Activated T-cell treated with anti-CD3 and anti-CD28 coated beads, Interleukin-2, amount 50 U/mL, for 72 hours (primary cell): ENCODE results near the gene TTYH3. TPM values are rescaled to one million over a fixed set of nuclear protein-coding genes. Genes with fewer than 3 reads are reported as not detected.
"Not testable (repeated sequence)": the region's sequence is repeated elsewhere in the genome, so short reads cannot be mapped to it uniquely, and the experiment has no call there.

Experiments
- ATAC-seq, 2 donors: fragments of 150-1000 bp; cut with Tn5 transposase; replicated peaks in 1 of 2; 2 replicates each; pipeline ENCODE4 v1.10.0; 2021; ENCODE audit warnings: moderate library complexity in 2 of 2, mild to moderate bottlenecking in 1 of 2
- DNase-seq, 2 donors: peaks; one replicate each; pipeline ENCODE4 v3.0.0; 2021 to 2022; ENCODE audit warnings: mixed read lengths in 1 of 2
- H3K27ac Mint-ChIP-seq: one replicate; pipeline ENCODE4 v1.8.0; 2022; ENCODE audit warnings: mild to moderate bottlenecking, moderate library complexity, mixed read lengths
- H3K27me3 Mint-ChIP-seq: one replicate; pipeline ENCODE4 v1.8.0; 2022; ENCODE audit warnings: low read depth, mixed read lengths
- H3K36me3 Mint-ChIP-seq, 2 donors: one replicate each; pipeline ENCODE4 v1.8.0; 2022; ENCODE audit warnings: mixed read lengths in 2 of 2, mild to moderate bottlenecking in 1 of 2; ENCODE audit not compliant: insufficient read depth in 2 of 2
- H3K4me1 Mint-ChIP-seq: one replicate; pipeline ENCODE4 v1.8.0; 2022; ENCODE audit warnings: low read depth, mixed read lengths
- H3K4me3 Mint-ChIP-seq, 2 donors: one replicate each; pipeline ENCODE4 v1.8.0; 2022; ENCODE audit warnings: mild to moderate bottlenecking in 2 of 2, mixed read lengths in 2 of 2, moderate library complexity in 2 of 2
- H3K9me3 Mint-ChIP-seq, 2 donors: one replicate each; pipeline ENCODE4 v1.8.0; 2022; ENCODE audit warnings: mixed read lengths in 2 of 2
- total RNA-seq, 2 donors: library from RNA; stranded (reverse); gene quantifications; one replicate each; pipeline ENCODE4 v1.2.3, GENCODE V29; 2022

The TTYH3 gene
- total RNA-seq, 2 donors from 2014 or later, result 30.0 to 36.4 TPM

DNA sequence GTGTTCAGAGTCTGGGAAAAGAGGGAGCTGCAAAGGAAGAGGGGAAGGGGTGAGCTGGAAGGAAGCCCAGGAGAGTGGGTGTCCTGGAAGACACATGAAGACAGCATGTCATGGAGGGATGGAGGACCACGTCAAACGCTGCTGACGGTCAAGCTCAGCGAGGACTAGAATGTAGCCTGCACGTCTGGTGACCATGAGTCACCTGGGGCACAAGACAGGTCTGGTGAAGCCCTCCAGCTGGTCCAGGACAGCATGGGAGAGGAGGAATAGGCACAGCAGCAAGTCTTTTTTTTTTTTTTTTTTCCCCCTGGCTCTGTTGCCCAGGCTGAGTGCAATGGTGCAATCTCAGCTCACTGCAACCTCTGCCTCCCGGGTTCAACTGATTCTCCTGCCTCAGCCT is 36.6 kb downstream of the TTYH3 start:
- no peak overlapping the region for H3K27ac Mint-ChIP-seq
- H3K4me1 Mint-ChIP-seq, result peaks cover 6% of the 10 kb centered on the region
- DNase-seq (no peak), ATAC-seq (no peak)
- H3K4me3 Mint-ChIP-seq, result no peak overlapping the region
- H3K27me3 Mint-ChIP-seq, result peaks cover 16% of the 10 kb centered on the region
- no peaks in the 10 kb centered on the region for H3K9me3 Mint-ChIP-seq
- no peaks in the 10 kb centered on the region for H3K36me3 Mint-ChIP-seq

DNA sequence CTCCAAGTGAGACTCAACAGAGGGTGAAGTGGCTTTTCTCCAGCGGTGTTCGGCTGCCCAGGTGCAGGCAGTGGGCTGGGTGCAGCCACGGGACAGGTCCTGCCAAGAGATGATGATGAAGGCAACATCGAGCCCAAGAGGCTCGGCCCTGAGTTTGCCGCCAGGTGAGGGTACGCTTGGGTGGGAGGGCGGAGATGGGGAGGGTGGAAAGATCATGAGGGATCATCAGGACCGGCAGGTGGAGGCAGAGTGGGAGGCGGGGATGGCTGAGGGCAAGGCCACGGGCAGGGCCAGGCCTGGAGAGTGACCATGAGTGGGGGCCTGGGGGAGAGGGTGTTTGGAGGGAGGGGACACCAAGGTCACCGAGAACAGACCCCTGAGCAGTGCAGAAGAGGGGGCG is 38.4 kb downstream of the TTYH3 start:
- Mint-ChIP-seq H3K36me3 (no peaks in the 10 kb centered on the region), H3K4me3 (no peak overlapping the region), H3K27ac (no peak overlapping the region), H3K27me3 (peaks cover 16% of the 10 kb centered on the region), H3K4me1 (peaks cover 6% of the 10 kb centered on the region), H3K9me3 (peaks cover 0 to 2% of the 10 kb centered on the region in 2 donors)
- no peak for DNase-seq
- no peak for ATAC-seq

DNA sequence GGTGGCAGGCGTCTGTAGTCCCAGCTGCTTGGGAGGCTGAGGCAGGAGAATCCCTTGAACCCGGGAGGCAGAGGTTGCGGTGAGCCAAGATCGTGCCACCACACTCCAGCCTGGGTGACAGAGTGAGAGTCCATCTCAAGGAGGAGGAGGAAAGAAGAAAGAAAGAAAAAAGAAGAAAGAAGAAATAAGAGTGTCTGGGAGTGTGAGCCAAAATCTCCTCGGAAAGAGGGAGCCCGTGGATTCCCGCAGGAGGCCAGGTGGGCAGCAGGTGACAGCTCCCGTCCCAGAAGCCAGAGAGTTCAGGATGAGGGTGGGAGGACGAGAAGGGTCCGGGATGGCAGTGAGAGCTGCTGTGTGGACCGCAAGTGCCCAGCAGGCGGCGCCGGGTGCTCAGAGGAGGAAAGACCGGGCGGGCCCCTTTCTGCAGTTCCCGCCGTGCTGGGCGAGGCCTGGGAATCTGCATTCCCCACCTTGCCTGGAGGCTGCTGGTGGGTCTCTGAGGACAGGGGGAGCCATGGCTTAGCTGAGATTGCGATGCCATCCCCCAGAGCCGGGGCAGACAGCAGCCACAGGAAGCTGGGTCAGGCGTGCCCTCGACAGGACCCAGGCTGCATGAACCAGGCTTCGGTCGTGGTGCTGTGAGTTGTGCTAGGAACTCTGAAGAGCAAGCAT is 39.1 kb downstream of the TTYH3 start:
- Mint-ChIP-seq H3K9me3 (peaks cover 0 to 2% of the 10 kb centered on the region in 2 donors), H3K27me3 (peaks cover 16% of the 10 kb centered on the region), H3K36me3 (no peaks in the 10 kb centered on the region), H3K27ac (peak overlapping the region; percentile 84), H3K4me3 (peak overlapping the region in 1 of 2 donors; percentile 10), H3K4me1 (peaks cover 6% of the 10 kb centered on the region)
- ATAC-seq (peak; percentile 84 to 89), DNase-seq (peak; percentile 75 to 76)

DNA sequence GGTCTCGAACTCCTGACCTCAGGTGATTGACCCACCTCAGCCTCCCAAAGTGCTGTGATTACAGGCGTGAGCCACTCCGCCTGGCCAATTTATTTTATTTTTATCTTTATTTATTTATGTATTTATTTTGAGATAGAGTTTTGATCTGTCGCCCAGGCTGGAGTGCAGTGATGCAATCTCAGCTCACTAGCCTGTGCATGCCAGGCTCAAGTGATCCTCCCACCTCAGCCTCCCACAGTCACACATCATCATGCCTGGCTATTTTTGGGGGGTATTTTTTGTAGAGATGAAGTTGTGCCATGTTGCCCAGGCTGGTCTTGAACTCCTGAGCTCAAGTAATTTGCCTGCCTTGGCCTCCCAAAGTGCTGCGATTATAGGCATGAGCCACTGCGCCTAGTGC is 41.4 kb downstream of the TTYH3 start:
- not testable (repeated sequence) for H3K9me3 Mint-ChIP-seq, ATAC-seq, H3K36me3 Mint-ChIP-seq, DNase-seq, H3K27ac Mint-ChIP-seq, H3K4me1 Mint-ChIP-seq, H3K4me3 Mint-ChIP-seq
- H3K27me3 Mint-ChIP-seq, result peaks cover 10% of the 10 kb centered on the region

DNA sequence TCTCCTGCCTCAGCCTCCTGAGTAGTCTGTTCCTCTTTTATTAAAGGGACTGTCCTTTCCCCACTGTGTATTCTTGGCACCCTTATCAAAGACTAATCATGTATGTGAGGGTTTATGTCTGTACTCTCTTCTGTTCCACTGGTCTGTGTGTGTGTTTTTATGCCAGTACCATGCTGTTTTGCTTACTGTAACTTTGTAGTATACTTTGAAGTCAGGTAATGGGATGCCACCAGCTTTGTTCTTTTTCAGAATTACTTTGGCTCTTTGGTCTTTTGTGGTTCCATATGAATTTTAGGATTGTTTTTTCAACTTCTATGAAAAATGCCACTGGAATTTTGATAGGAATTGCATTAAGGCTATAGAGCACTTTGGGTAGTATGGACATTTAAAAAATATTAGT is 42.1 kb downstream of the TTYH3 start:
- H3K4me1 Mint-ChIP-seq, result peaks cover 6% of the 10 kb centered on the region
- no peak overlapping the region for H3K27ac Mint-ChIP-seq
- peaks cover 0 to 2% of the 10 kb centered on the region in 2 donors for H3K9me3 Mint-ChIP-seq
- peaks cover 7% of the 10 kb centered on the region for H3K27me3 Mint-ChIP-seq
- ATAC-seq (no peak), DNase-seq (no peak)
- H3K36me3 Mint-ChIP-seq, result no peaks in the 10 kb centered on the region
- H3K4me3 Mint-ChIP-seq, result no peak overlapping the region

DNA sequence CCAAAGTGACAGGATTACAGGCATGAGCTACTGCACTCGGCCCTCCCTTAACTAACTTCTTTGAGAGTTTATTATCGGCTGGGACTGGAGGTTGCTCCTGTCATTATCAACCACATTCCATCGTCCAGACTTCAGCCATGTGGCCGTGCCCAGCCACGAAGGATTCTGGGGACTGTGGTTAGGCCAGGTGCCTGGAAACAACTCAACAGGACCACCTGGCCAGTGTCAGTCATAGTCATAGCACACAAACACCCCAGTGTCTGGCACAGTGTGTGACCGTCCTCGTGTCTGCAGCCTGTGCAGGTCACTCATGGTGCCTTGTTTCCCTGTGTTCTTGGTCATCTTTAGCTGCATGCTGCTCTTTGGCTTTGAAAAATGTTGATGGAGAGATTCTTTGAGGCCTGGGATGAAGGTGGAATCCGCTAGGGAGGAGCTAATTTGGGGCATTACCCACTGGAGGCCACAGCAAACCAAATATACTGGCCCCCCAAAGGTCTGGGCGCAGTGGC is 43.5 kb downstream of the TTYH3 start:
- Mint-ChIP-seq H3K4me1 (peaks cover 6% of the 10 kb centered on the region), H3K4me3 (no peak overlapping the region), H3K36me3 (no peaks in the 10 kb centered on the region), H3K27me3 (peaks cover 6% of the 10 kb centered on the region), H3K9me3 (peaks cover 0 to 2% of the 10 kb centered on the region in 2 donors), H3K27ac (no peak overlapping the region)
- no peak for DNase-seq
- ATAC-seq, result no peak

DNA sequence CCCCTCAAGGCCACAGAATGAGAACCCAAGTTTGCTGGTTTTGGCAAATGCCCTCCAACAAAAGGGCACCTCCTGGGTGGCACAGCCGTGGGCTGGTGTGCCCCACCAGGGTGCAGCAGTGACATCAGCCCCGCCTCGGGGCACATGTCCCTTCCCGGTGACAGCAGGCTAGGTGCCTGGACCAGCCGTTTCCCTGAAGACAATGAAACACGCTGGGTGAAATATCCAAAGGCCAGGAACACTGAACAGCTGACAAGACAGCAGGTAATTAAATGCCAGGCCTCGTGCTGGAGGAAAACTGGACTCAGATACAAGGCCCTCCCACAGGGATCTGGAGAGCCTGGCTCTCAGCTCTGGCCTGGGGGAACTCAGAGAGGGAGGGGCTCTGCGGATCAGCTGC is 44.8 kb downstream of the TTYH3 start:
- not testable (repeated sequence) for DNase-seq, H3K36me3 Mint-ChIP-seq, H3K4me3 Mint-ChIP-seq, H3K27me3 Mint-ChIP-seq, H3K4me1 Mint-ChIP-seq, H3K9me3 Mint-ChIP-seq, ATAC-seq, H3K27ac Mint-ChIP-seq

DNA sequence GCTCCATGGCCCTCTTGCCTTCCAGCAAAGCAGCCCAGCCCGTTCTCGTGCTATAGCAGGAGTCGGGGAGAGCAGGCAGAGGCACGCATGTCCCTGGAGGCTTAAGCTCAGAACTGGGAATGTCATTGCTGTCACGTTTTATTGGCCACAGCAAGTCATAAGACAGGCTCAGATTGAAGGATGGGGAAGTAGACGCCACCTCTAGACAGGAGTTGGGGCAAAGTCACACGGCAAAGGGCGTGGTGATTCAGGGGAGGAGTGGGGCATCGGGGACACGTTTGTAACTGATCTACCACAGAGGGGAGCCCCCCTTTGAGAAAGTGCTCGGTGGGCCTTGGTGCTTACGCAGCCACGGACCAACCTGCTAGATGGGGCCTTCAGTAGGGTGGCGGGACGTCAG is 46.7 kb downstream of the TTYH3 start:
- not testable (repeated sequence) for H3K4me3 Mint-ChIP-seq, H3K27ac Mint-ChIP-seq, H3K4me1 Mint-ChIP-seq, ATAC-seq, H3K9me3 Mint-ChIP-seq, H3K36me3 Mint-ChIP-seq, DNase-seq
- H3K27me3 Mint-ChIP-seq, result peaks cover 13% of the 10 kb centered on the region

DNA sequence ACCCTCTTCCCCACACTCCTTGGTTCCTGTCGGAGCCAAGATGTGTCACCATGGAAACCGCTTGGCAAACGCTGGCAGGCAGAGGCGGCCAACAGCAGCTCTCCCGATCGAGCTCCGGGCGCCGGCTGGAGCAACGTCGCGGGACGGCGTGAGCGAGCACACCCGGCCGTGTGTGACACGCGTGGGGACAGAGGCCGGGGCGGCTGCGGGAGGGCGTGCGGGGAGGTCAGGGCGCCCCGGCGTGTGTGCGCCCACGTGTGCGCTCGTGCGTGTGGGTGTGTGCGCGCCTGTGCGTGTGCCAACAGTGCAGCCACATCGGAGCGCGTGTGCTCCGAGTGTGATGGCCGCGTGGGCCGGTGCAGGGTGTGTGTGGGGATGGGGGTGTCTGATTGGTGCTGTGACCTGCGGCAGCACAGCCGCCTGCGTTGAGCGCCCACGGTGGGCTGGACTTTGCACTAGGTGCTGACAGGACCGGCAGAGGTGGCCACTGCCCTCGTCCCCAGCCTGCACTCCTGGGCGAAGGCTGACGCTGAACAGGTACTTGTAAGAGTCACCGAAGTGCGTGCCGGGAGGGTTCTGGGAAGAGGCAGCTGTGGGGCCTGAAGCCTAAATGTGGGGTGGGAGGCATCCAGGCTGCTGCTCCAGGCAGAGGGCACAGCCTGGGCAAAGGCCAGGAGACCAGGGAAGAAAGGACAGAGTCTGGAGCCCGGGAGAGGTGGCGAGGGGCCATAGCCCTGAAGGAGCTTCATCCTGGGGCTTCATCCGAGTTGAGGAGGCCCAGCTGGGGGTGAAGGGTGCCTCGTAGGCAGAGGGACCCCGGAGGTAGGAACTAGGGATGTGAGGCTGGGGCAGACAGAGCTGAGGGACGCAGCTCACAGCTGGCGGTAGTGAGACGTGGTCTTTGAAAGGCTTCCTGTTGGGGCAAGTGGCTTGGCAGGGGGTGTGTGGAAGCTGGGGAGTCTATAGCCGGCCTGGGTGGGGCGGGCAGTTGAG is 47.6 kb downstream of the TTYH3 start:
- H3K9me3 Mint-ChIP-seq, ATAC-seq: not testable (repeated sequence)

DNA sequence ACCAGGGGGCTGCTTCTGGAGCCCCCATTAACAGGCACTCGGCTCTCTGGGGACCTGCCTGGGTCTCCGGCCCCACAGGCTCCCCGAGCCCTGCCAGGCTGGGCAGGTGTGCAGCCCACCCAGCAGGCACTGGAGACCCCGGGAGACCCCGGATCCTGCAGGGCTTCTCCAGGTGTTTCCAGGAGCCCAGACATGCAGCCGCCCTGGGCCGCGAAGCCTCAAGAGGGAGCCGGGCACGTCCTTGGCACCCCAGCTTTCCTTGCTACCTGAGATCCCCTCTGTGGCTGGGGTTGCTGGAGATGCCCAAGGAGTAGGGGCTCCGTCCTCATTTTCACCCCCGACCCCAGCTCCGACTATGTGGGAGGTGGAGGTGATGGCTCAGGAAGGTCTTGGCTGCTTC is 48.5 kb downstream of the TTYH3 start:
- H3K36me3 Mint-ChIP-seq, result no peaks in the 10 kb centered on the region
- no peak for ATAC-seq
- no peak for DNase-seq
- H3K4me1 Mint-ChIP-seq, result no peaks in the 10 kb centered on the region
- peaks cover 13% of the 10 kb centered on the region for H3K27me3 Mint-ChIP-seq
- no peaks in the 10 kb centered on the region for H3K9me3 Mint-ChIP-seq
- H3K4me3 Mint-ChIP-seq, result no peak overlapping the region
- H3K27ac Mint-ChIP-seq, result no peak overlapping the region

More for the DNA sequence above, 47.6 kb downstream of the TTYH3 start:
- peaks cover 13% of the 10 kb centered on the region for H3K27me3 Mint-ChIP-seq
- DNase-seq, H3K4me1 Mint-ChIP-seq, H3K27ac Mint-ChIP-seq, H3K36me3 Mint-ChIP-seq: not testable (repeated sequence)
- peak overlapping the region in 1 of 2 donors; percentile 16 for H3K4me3 Mint-ChIP-seq

DNA sequence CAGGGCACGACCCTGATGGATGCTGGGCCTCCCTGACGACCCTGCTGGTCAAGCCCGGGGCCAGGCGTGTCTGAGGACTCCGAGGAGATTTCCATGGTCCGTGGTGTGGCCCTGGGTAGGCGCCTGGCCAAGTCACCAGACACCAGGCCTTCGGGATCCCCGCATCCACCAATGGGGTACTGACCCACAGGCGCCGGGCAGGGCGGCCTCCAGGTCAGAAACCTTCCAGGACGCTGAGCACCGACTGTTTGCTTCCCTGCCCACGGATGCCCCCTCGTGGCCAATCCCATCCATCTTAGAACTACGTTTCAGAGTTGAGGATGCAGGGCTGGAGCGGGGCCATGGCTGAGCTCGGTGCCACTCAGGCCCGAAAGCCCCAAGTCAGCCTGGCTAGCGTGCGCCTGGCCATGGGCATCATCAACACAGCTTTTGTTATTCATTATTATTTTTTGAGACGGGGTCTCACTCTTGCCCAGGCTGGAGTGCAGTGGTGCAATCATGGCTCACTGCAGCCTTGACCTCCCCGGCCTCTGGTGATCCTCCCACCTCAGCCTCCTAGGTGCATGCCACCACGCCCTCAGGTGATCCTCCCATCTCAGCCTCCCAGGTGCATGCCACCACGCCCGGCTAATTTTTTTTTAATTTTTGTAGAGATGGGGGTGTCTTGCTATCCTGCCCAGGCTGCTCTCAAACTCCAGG is 49.2 kb downstream of the TTYH3 start:
- Mint-ChIP-seq H3K9me3 (no peaks in the 10 kb centered on the region), H3K27me3 (peaks cover 13% of the 10 kb centered on the region), H3K27ac (no peak overlapping the region), H3K4me1 (no peaks in the 10 kb centered on the region), H3K36me3 (no peaks in the 10 kb centered on the region), H3K4me3 (no peak overlapping the region)
- DNase-seq, result peak; percentile 62 to 63
- ATAC-seq, result peak; percentile 47 to 74

DNA sequence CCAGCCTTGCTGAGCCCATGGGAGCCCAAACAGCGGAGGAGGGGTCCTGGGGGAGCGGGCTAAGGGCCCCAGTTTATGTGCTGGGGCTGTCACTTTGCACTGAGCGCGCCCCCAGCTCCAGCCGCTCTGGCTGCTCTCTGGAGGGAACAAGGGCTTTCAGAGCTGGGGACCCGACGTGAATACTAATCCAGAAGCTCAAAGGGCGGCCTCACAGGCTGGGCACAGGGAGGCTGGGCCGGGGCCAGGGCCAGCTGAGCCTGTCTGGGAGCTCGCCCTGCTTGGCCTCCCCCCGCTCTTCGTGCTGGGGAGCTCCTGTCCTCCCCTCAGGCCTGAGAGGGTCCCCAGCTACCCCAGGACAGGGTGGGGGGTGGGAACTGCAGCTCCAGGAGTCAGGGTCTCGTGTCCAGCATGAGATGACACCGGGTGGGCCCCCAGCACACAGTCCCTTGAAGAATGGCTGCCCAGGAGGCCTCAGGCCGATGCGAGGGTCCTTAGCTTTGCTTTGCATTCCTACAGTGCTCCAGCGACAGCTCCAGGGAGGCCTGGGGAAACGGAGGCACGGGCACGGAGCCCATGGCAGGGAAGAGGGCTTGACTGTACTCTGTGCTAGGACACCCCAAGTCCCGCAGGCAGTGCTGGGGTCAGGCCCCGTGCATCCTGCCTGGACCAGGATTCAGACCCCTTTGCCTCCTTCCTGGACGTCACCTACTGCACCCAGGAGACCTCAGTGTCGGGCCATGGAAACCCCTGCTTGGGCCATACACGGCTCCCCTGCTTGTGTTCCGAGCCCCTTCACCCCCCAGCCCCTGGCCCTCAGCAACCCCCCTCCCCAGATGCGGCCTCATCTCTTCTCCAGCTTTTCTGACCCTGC is 50.4 kb downstream of the TTYH3 start:
- H3K4me3 Mint-ChIP-seq, result no peak overlapping the region
- no peaks in the 10 kb centered on the region for H3K9me3 Mint-ChIP-seq
- ATAC-seq, result no peak
- no peak for DNase-seq
- H3K27me3 Mint-ChIP-seq, result peaks cover 16% of the 10 kb centered on the region
- no peaks in the 10 kb centered on the region for H3K36me3 Mint-ChIP-seq
- no peak overlapping the region for H3K27ac Mint-ChIP-seq
- no peaks in the 10 kb centered on the region for H3K4me1 Mint-ChIP-seq
